Vagina (tissue), 2 donors: ENCODE data around the gene OSBPL1A.

ENCODE experiments used
- POLR2A ChIP-seq, 2 donors: fragments of 450-650 bp; IDR thresholded peaks; one replicate each; pipeline ENCODE4 v1.6.1; 2017; ENCODE audit warnings: antibody characterized with exemption in 2 of 2, mild to moderate bottlenecking in 2 of 2, moderate library complexity in 2 of 2
- POLR2AphosphoS5 ChIP-seq, 2 donors: sonication (generic); formaldehyde crosslinking; IDR thresholded peaks; one replicate each; pipeline ENCODE4 v1.9.0; 2017; ENCODE audit warnings: antibody characterized with exemption in 2 of 2, mild to moderate bottlenecking in 2 of 2, low read depth in 1 of 2; ENCODE audit not compliant: insufficient read depth in 1 of 2
- TF ChIP-seq, protein P1 (sequence below), 3 experiments: fragments of 450-650 bp in 2 of 3; fragments of 200-600 bp in 1 of 3; sonication (generic) in 1 of 3; IDR thresholded peaks; one replicate each; pipeline ENCODE4 v1.5.1; 2017 to 2019; ENCODE audit warnings: antibody characterized with exemption in 3 of 3, mild to moderate bottlenecking in 2 of 3, moderate library complexity in 2 of 3

- TF ChIP-seq, protein P1, sequence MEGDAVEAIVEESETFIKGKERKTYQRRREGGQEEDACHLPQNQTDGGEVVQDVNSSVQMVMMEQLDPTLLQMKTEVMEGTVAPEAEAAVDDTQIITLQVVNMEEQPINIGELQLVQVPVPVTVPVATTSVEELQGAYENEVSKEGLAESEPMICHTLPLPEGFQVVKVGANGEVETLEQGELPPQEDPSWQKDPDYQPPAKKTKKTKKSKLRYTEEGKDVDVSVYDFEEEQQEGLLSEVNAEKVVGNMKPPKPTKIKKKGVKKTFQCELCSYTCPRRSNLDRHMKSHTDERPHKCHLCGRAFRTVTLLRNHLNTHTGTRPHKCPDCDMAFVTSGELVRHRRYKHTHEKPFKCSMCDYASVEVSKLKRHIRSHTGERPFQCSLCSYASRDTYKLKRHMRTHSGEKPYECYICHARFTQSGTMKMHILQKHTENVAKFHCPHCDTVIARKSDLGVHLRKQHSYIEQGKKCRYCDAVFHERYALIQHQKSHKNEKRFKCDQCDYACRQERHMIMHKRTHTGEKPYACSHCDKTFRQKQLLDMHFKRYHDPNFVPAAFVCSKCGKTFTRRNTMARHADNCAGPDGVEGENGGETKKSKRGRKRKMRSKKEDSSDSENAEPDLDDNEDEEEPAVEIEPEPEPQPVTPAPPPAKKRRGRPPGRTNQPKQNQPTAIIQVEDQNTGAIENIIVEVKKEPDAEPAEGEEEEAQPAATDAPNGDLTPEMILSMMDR (IDR thresholded peaks at IDR 0.05) = no peak
- TF ChIP-seq POLR2A (IDR thresholded peaks at IDR 0.05) (no peak), POLR2AphosphoS5 (IDR thresholded peaks at IDR 0.05; ENCODE audit: insufficient read depth in 1 of 2, low read depth in 1 of 2) (no peak)
These were observed 91.4 kb downstream of the OSBPL1A start for GRCh38 chr18:24306201-24306600.
